Neural progenitor cell (in vitro differentiated cells): ENCODE measurements around the gene PNP. TPM values are rescaled to one million over a fixed set of nuclear protein-coding genes. Genes with fewer than 3 reads are reported as not detected.

Source experiments
- DNase-seq: peaks from one replicate; pipeline ENCODE4 v3.0.0-alpha.2; 2016; ENCODE audit warnings: low spot score
- H2AFZ ChIP-seq: fragments of 200-600 bp; sonication (generic); replicated peaks from 2 replicates; pipeline ENCODE4 v1.6.1; 2016; ENCODE audit warnings: antibody characterized with exemption
- H3F3A ChIP-seq: fragments of 200-600 bp; sonication (generic); 2 replicates; pipeline ENCODE4 v1.6.1; 2016; ENCODE audit warnings: antibody characterized with exemption, low read depth
- H3K27ac ChIP-seq: fragments of 200-600 bp; sonication (generic); 2 replicates; pipeline ENCODE4 v1.5.1; 2016; ENCODE audit warnings: mild to moderate bottlenecking
- H3K27me3 ChIP-seq: fragments of 200-600 bp; sonication (generic); 2 replicates; pipeline ENCODE4 v1.6.1; 2016; ENCODE audit warnings: mild to moderate bottlenecking, moderate library complexity
- H3K36me3 ChIP-seq: fragments of 200-600 bp; sonication (generic); 2 replicates; pipeline ENCODE4 v1.5.1; 2016
- H3K4me1 ChIP-seq: fragments of 200-600 bp; sonication (generic); 2 replicates; pipeline ENCODE4 v1.6.1; 2016; ENCODE audit warnings: mixed run types
- H3K4me2 ChIP-seq: fragments of 200-600 bp; sonication (generic); 2 replicates; pipeline ENCODE4 v1.6.1; 2016
- H3K4me3 ChIP-seq: fragments of 200-600 bp; sonication (generic); 2 replicates; pipeline ENCODE4 v1.5.1; 2016
- H3K79me2 ChIP-seq: fragments of 200-600 bp; sonication (generic); 2 replicates; pipeline ENCODE4 v1.6.1; 2016; ENCODE audit warnings: low read depth
- H3K9ac ChIP-seq: fragments of 200-600 bp; sonication (generic); 2 replicates; pipeline ENCODE4 v1.6.1; 2016
- H3K9me3 ChIP-seq: fragments of 200-600 bp; sonication (generic); 2 replicates; pipeline ENCODE4 v1.5.1; 2016; ENCODE audit warnings: low read depth
- H4K20me1 ChIP-seq: fragments of 200-600 bp; sonication (generic); 2 replicates; pipeline ENCODE4 v1.6.1; 2016; ENCODE audit warnings: low read depth
- H3K27ac Mint-ChIP-seq: 3 replicates; pipeline ENCODE4 v1.8.0; 2021; ENCODE audit warnings: mixed read lengths
- H3K27me3 Mint-ChIP-seq: 2 replicates; pipeline ENCODE4 v1.8.0; 2022; ENCODE audit warnings: low read depth, mild to moderate bottlenecking, inconsistent platforms, moderate library complexity, mixed read lengths; ENCODE audit not compliant: insufficient read depth
- H3K36me3 Mint-ChIP-seq: 3 replicates; pipeline ENCODE4 v1.8.0; 2021; ENCODE audit warnings: mixed read lengths
- H3K4me1 Mint-ChIP-seq: 3 replicates; pipeline ENCODE4 v1.8.0; 2021; ENCODE audit warnings: mixed read lengths
- H3K4me3 Mint-ChIP-seq: 3 replicates; pipeline ENCODE4 v1.8.0; 2021; ENCODE audit warnings: mild to moderate bottlenecking, moderate library complexity, mixed read lengths
- H3K9me3 Mint-ChIP-seq: 3 replicates; pipeline ENCODE4 v1.8.0; 2020; ENCODE audit warnings: mixed read lengths
- EZH2 ChIP-seq: fragments of 200-600 bp; sonication (generic); IDR thresholded peaks from 2 replicates; pipeline ENCODE4 v1.6.1; 2017; ENCODE audit warnings: antibody characterized with exemption, mild to moderate bottlenecking, moderate library complexity
- EZH2phosphoT487 ChIP-seq: fragments of 200-600 bp; sonication (generic); IDR thresholded peaks from 2 replicates; pipeline ENCODE4 v1.6.1; 2017; ENCODE audit warnings: antibody characterized with exemption
- total RNA-seq: library from RNA; depleted of rRNA; stranded (reverse); fragments of >200 nt; gene quantifications from 2 replicates; pipeline ENCODE4 v1.2.3, GENCODE V29; 2015; ENCODE audit warnings: low replicate concordance
- TF ChIP-seq, protein P1 (sequence below): fragments of 200-600 bp; sonication (generic); IDR thresholded peaks from 2 replicates; pipeline ENCODE4 v1.5.1; 2017; ENCODE audit warnings: antibody characterized with exemption, mild to moderate bottlenecking

PNP gene
- total RNA-seq, 1 donor from 2014 or later = 43.6 TPM

DNA sequence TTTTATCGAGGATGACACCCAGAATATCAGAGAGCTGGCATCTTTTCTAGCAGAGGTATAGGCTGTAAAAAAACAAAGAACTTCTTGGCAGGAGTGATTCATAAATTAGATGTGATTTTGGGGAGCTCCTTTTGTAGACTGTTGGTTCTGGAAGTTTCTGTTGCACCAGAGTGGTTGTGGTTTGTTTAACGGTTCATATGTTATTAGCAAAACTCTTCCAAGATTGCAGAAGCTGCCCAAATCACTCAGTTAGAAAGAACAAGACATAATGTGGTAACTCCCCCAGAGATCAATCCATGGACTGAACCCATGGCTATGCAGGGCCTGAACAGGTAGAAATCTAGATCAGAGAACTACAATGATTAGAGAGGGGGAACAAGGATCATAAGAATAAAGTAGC lies 29.4 kb downstream of the PNP start:
- no peak for TF ChIP-seq EZH2
- TF ChIP-seq, protein P1, sequence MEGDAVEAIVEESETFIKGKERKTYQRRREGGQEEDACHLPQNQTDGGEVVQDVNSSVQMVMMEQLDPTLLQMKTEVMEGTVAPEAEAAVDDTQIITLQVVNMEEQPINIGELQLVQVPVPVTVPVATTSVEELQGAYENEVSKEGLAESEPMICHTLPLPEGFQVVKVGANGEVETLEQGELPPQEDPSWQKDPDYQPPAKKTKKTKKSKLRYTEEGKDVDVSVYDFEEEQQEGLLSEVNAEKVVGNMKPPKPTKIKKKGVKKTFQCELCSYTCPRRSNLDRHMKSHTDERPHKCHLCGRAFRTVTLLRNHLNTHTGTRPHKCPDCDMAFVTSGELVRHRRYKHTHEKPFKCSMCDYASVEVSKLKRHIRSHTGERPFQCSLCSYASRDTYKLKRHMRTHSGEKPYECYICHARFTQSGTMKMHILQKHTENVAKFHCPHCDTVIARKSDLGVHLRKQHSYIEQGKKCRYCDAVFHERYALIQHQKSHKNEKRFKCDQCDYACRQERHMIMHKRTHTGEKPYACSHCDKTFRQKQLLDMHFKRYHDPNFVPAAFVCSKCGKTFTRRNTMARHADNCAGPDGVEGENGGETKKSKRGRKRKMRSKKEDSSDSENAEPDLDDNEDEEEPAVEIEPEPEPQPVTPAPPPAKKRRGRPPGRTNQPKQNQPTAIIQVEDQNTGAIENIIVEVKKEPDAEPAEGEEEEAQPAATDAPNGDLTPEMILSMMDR = no peak
- TF ChIP-seq EZH2phosphoT487 = no peak
- H3K27me3 ChIP-seq = no peaks in the 10 kb centered on the region
- H3K27ac Mint-ChIP-seq = no peak overlapping the region
- H3K36me3 Mint-ChIP-seq = no peaks in the 10 kb centered on the region
- H3K4me1 Mint-ChIP-seq = peaks cover 12% of the 10 kb centered on the region
- H4K20me1 ChIP-seq = no peaks in the 10 kb centered on the region
- H3F3A ChIP-seq = no peaks in the 10 kb centered on the region
- H3K9me3 Mint-ChIP-seq = peaks cover 2% of the 10 kb centered on the region
- H3K4me3 ChIP-seq = no peak overlapping the region
- H2AFZ ChIP-seq = peak overlapping the region; percentile 78
- H3K9ac ChIP-seq = no peak overlapping the region
- H3K27me3 Mint-ChIP-seq = no peaks in the 10 kb centered on the region
- H3K4me1 ChIP-seq = peaks cover 6% of the 10 kb centered on the region
- H3K79me2 ChIP-seq = no peaks in the 10 kb centered on the region
- no peaks in the 10 kb centered on the region for H3K9me3 ChIP-seq
- H3K4me3 Mint-ChIP-seq = no peak overlapping the region
- no peak for DNase-seq
- no peaks in the 10 kb centered on the region for H3K36me3 ChIP-seq
- H3K4me2 ChIP-seq = no peak overlapping the region
- H3K27ac ChIP-seq = no peak overlapping the region

DNA sequence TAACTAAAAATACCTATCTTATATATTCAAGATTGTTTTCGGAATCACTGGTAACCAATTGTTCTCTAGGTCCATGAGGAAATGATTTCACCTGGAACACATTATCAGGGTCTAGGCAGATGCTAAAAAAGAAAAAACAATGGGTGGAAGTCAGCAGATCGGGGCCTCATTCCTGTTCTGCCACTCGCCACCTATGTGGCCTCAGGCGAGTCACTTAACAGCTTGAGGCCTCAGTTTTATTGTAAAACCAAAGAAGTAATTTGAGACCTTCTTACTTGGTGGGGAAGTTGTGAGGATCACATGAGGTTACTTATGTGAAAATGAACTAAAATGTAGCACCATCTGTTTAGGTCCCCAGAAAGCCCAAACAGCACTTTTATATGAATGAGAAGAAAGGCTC lies 29.9 kb downstream of the PNP start:
- no peak for TF ChIP-seq EZH2
- TF ChIP-seq, protein P1 = no peak
- TF ChIP-seq EZH2phosphoT487 = no peak
- Histone ChIP-seq H3K79me2 (no peaks in the 10 kb centered on the region), H3F3A (no peaks in the 10 kb centered on the region), H2AFZ (peak overlapping the region; percentile 78), H3K4me3 (no peak overlapping the region), H3K4me1 (peaks cover 6% of the 10 kb centered on the region), H3K36me3 (no peaks in the 10 kb centered on the region), H3K27ac (no peak overlapping the region), H3K9ac (no peak overlapping the region), H3K9me3 (no peaks in the 10 kb centered on the region), H3K4me2 (no peak overlapping the region), H3K27me3 (no peaks in the 10 kb centered on the region), H4K20me1 (no peaks in the 10 kb centered on the region)
- peaks cover 7% of the 10 kb centered on the region for H3K9me3 Mint-ChIP-seq
- no peaks in the 10 kb centered on the region for H3K27me3 Mint-ChIP-seq
- no peak overlapping the region for H3K27ac Mint-ChIP-seq
- DNase-seq = no peak
- H3K4me3 Mint-ChIP-seq = no peak overlapping the region
- no peaks in the 10 kb centered on the region for H3K36me3 Mint-ChIP-seq
- H3K4me1 Mint-ChIP-seq = peaks cover 12% of the 10 kb centered on the region

DNA sequence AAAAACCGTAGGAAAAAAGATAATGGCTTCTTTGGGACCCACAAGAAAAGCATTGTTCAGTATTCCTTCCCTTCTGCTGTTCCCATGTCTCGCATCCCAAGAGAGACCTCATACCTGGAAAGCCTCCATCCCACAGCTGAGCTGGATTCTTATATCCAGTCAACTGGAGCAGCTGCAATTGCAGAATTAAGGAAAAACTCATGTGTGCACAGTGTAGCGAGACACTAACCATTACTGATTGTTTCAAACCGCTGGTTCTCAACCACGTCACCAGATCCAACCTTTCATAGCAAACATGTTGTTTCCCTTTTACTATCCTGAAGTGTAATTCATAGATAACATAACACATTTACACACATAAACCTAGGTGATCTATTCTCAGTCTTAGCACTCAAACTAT lies 30.7 kb downstream of the PNP start:
- TF ChIP-seq EZH2phosphoT487 (no peak), EZH2 (no peak)
- TF ChIP-seq, protein P1 = no peak
- H3F3A ChIP-seq = no peaks in the 10 kb centered on the region
- Mint-ChIP-seq H3K27ac (no peak overlapping the region), H3K27me3 (no peaks in the 10 kb centered on the region), H3K36me3 (no peaks in the 10 kb centered on the region), H3K4me1 (peaks cover 12% of the 10 kb centered on the region), H3K4me3 (no peak overlapping the region), H3K9me3 (peaks cover 9% of the 10 kb centered on the region)
- H4K20me1 ChIP-seq = no peaks in the 10 kb centered on the region
- H3K9ac ChIP-seq = no peak overlapping the region
- DNase-seq = no peak
- no peak overlapping the region for H3K4me3 ChIP-seq
- H3K9me3 ChIP-seq = no peaks in the 10 kb centered on the region
- H3K79me2 ChIP-seq = no peaks in the 10 kb centered on the region
- no peaks in the 10 kb centered on the region for H3K36me3 ChIP-seq
- no peak overlapping the region for H3K4me2 ChIP-seq
- H2AFZ ChIP-seq = peak overlapping the region; percentile 78
- H3K4me1 ChIP-seq = peaks cover 6% of the 10 kb centered on the region
- no peaks in the 10 kb centered on the region for H3K27me3 ChIP-seq
- no peak overlapping the region for H3K27ac ChIP-seq
